PC-9 (cell line): ENCODE measurements around the gene CXCL1. TPM values are rescaled to one million over a fixed set of nuclear protein-coding genes. Genes with fewer than 3 reads are reported as not detected.

ENCODE experiments used
- BruUV-seq: library from RNA; stranded (reverse); fragments of 400-500 nt; replicated peaks from 2 replicates; lab custom pipeline; 2021; lab: Mats Ljungman, UMichigan
- CTCF ChIA-PET: fragments of 300-600 bp; sonication (Branson Sonifier 250); formaldehyde crosslinking; loops from one replicate; lab custom pipeline; 2022; ENCODE audit warnings: antibody characterized with exemption; lab: Charles Lee
- POLR2A ChIA-PET: fragments of 300-600 bp; sonication (Branson Sonifier 250); formaldehyde crosslinking; loops from one replicate; lab custom pipeline; 2022; ENCODE audit warnings: antibody characterized with exemption; ENCODE audit not compliant: unreplicated experiment; lab: Charles Lee
- DNase-seq, 2 experiments: peaks; one replicate each; pipeline versions ENCODE4 v3.0.0 to v3.0.0-alpha.2; 2015 to 2022; ENCODE audit warnings: mixed read lengths in 1 of 2
- H2AFZ ChIP-seq: fragments of 200-600 bp; sonication (generic); 2 replicates; pipeline ENCODE4 v1.8.1; 2017; ENCODE audit warnings: antibody characterized with exemption
- H3F3A ChIP-seq: fragments of 200-600 bp; sonication (generic); 2 replicates; pipeline ENCODE4 v1.8.1; 2017; ENCODE audit warnings: antibody characterized with exemption, mild to moderate bottlenecking, low read depth; ENCODE audit not compliant: insufficient read depth
- H3K27ac ChIP-seq: fragments of 200-600 bp; sonication (generic); 2 replicates; pipeline ENCODE4 v1.6.1; 2016; ENCODE audit warnings: mixed run types
- H3K27me3 ChIP-seq: fragments of 200-600 bp; sonication (generic); 2 replicates; pipeline ENCODE4 v1.6.1; 2016; ENCODE audit warnings: low read depth, mixed run types; ENCODE audit not compliant: insufficient read depth
- H3K36me3 ChIP-seq: fragments of 200-600 bp; sonication (generic); 2 replicates; pipeline ENCODE4 v1.6.1; 2016; ENCODE audit warnings: low read depth, mixed run types
- H3K4me1 ChIP-seq: fragments of 200-600 bp; sonication (generic); replicated peaks from 2 replicates; pipeline ENCODE4 v1.6.1; 2016; ENCODE audit warnings: mixed run types; ENCODE audit not compliant: insufficient read depth
- H3K4me2 ChIP-seq: fragments of 200-600 bp; sonication (generic); 2 replicates; pipeline ENCODE4 v1.6.1; 2017; ENCODE audit warnings: mixed run types
- H3K4me3 ChIP-seq: fragments of 200-600 bp; sonication (generic); 2 replicates; pipeline ENCODE4 v1.6.1; 2016; ENCODE audit warnings: mixed run types
- H3K79me2 ChIP-seq: fragments of 200-600 bp; sonication (generic); 2 replicates; pipeline ENCODE4 v1.6.1; 2017; ENCODE audit warnings: low read depth, mixed run types
- H3K9me2 ChIP-seq: fragments of 200-600 bp; sonication (generic); 2 replicates; pipeline ENCODE4 v1.8.1; 2017; ENCODE audit warnings: mild to moderate bottlenecking; ENCODE audit not compliant: insufficient read depth
- H3K9me3 ChIP-seq: fragments of 200-600 bp; sonication (generic); 2 replicates; pipeline ENCODE4 v1.8.1; 2016; ENCODE audit warnings: low read depth; ENCODE audit not compliant: insufficient read depth
- H4K20me1 ChIP-seq: fragments of 200-600 bp; sonication (generic); 2 replicates; pipeline ENCODE4 v1.8.1; 2017; ENCODE audit not compliant: insufficient read depth
- EZH2 ChIP-seq: fragments of 200-600 bp; sonication (generic); IDR thresholded peaks from 2 replicates; pipeline ENCODE4 v1.8.0; 2017; ENCODE audit warnings: antibody characterized with exemption, low read depth
- intact Hi-C: fragments of 100-400 bp; cut with micrococcal nuclease; formaldehyde crosslinking; loops from one replicate; pipeline ENCODE4 v1.10.0; 2022; ENCODE audit not compliant: unreplicated experiment
- total RNA-seq: library from RNA; stranded (reverse); gene quantifications from 2 replicates; pipeline ENCODE4 v1.2.3, GENCODE V29; 2021
- TF ChIP-seq, protein P1 (sequence below): fragments of 200-600 bp; sonication (generic); conservative IDR thresholded peaks from 2 replicates; pipeline ENCODE4 v1.6.1; 2017; ENCODE audit warnings: mixed run types, antibody characterized with exemption, mild to moderate bottlenecking, moderate library complexity

The CXCL1 gene
- total RNA-seq, 1 experiment from 2014 or later: 0.33 TPM

GRCh38 chr4:73853718-73854473 lies 15.3 kb upstream of the CXCL1 start:
- Histone ChIP-seq H3K36me3 (no peaks in the 10 kb centered on the region), H2AFZ (no peak overlapping the region), H3K79me2 (no peaks in the 10 kb centered on the region), H3K27me3 (no peaks in the 10 kb centered on the region), H3K9me3 (no peaks in the 10 kb centered on the region), H3F3A (no peaks in the 10 kb centered on the region), H3K27ac (no peak overlapping the region), H3K4me2 (no peak overlapping the region), H3K4me3 (no peak overlapping the region), H3K4me1 (no peaks in the 10 kb centered on the region), H4K20me1 (no peaks in the 10 kb centered on the region), H3K9me2 (no peaks in the 10 kb centered on the region)
- intact Hi-C loops: no loop called here
- BruUV-seq: no TSS peak
- ChIA-PET POLR2A (no interaction called here), CTCF (no interaction called here)
- no peak for DNase-seq
- no peak for TF ChIP-seq EZH2
- TF ChIP-seq, protein P1, sequence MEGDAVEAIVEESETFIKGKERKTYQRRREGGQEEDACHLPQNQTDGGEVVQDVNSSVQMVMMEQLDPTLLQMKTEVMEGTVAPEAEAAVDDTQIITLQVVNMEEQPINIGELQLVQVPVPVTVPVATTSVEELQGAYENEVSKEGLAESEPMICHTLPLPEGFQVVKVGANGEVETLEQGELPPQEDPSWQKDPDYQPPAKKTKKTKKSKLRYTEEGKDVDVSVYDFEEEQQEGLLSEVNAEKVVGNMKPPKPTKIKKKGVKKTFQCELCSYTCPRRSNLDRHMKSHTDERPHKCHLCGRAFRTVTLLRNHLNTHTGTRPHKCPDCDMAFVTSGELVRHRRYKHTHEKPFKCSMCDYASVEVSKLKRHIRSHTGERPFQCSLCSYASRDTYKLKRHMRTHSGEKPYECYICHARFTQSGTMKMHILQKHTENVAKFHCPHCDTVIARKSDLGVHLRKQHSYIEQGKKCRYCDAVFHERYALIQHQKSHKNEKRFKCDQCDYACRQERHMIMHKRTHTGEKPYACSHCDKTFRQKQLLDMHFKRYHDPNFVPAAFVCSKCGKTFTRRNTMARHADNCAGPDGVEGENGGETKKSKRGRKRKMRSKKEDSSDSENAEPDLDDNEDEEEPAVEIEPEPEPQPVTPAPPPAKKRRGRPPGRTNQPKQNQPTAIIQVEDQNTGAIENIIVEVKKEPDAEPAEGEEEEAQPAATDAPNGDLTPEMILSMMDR: no peak

DNA sequence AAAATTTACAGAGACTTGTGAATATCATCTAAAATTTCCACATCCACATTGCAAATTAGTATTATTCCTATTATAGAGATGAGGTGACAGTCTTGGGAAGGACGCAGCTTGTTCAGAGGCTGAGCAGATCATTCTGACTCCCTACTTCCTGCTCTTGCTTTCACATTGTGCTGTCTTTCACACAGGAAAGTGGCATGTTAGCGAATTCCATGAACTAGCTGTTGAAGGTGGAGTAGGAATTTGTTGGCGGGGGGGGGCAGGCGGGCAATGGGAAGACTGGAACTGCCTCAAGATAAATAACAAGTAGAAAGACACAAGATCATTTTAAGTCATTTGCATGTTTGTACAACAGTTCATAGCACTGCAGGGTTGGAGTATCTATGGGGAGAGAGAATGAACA lies 13.8 kb upstream of the CXCL1 start:
- no TSS peak for BruUV-seq
- Histone ChIP-seq H3K9me3 (no peaks in the 10 kb centered on the region), H3K4me2 (no peak overlapping the region), H3K79me2 (no peaks in the 10 kb centered on the region), H3K4me1 (no peaks in the 10 kb centered on the region), H3F3A (no peaks in the 10 kb centered on the region), H3K27me3 (no peaks in the 10 kb centered on the region), H3K9me2 (no peaks in the 10 kb centered on the region), H3K27ac (no peak overlapping the region), H4K20me1 (no peaks in the 10 kb centered on the region), H3K36me3 (no peaks in the 10 kb centered on the region), H2AFZ (no peak overlapping the region), H3K4me3 (no peak overlapping the region)
- POLR2A ChIA-PET: no interaction called here
- TF ChIP-seq, protein P1: no peak
- no peak for TF ChIP-seq EZH2
- no peak for DNase-seq
- intact Hi-C loops: no loop called here
- CTCF ChIA-PET: no interaction called here

- no peak overlapping the region for H3K4me2 ChIP-seq
- CTCF ChIA-PET: no interaction called here
- H3K9me3 ChIP-seq: no peaks in the 10 kb centered on the region
- H3K79me2 ChIP-seq: no peaks in the 10 kb centered on the region
- H3K27me3 ChIP-seq: no peaks in the 10 kb centered on the region
- no peak overlapping the region for H3K27ac ChIP-seq
- H2AFZ ChIP-seq: no peak overlapping the region
- no peaks in the 10 kb centered on the region for H3K36me3 ChIP-seq
- H3K9me2 ChIP-seq: no peaks in the 10 kb centered on the region
- no peaks in the 10 kb centered on the region for H4K20me1 ChIP-seq
- no peaks in the 10 kb centered on the region for H3K4me1 ChIP-seq
- BruUV-seq: no TSS peak
- intact Hi-C loops: no loop called here
- DNase-seq: no peak
- POLR2A ChIA-PET: no interaction called here
- no peaks in the 10 kb centered on the region for H3F3A ChIP-seq
- H3K4me3 ChIP-seq: no peak overlapping the region
- TF ChIP-seq EZH2: no peak
- TF ChIP-seq, protein P1: no peak
Observed at GRCh38 chr4:73856518-73856917, 12.7 kb upstream of the CXCL1 start.
